ENCODE measurements around the gene XRN1.

The XRN1 gene

GRCh38 chr3:142281474-142281873 lies 166.4 kb downstream of the XRN1 start:
- DNase-seq (ENCODE audit: extremely low read depth, low read depth), result no peak
- no peak overlapping the region for H3K4me3 ChIP-seq (replicated peaks; ENCODE audit: low read depth, low read length)
- TF ChIP-seq CTCF (IDR thresholded peaks at IDR 0.05; ENCODE audit: low read depth, low read length, missing control alignments), result no peak

- H3K4me3 ChIP-seq (replicated peaks; ENCODE audit: low read depth, low read length), result no peak overlapping the region
- peak; percentile 51 for TF ChIP-seq CTCF (IDR thresholded peaks at IDR 0.05; ENCODE audit: low read depth, low read length, missing control alignments)
- peak; percentile 87 for DNase-seq (ENCODE audit: extremely low read depth, low read depth)
Measured at GRCh38 chr3:142279965-142280590, 167.8 kb downstream of the XRN1 start.

- no peak for DNase-seq (ENCODE audit: extremely low read depth, low read depth)
- no peak for TF ChIP-seq CTCF (IDR thresholded peaks at IDR 0.05; ENCODE audit: low read depth, low read length, missing control alignments)
- no peak overlapping the region for H3K4me3 ChIP-seq (replicated peaks; ENCODE audit: low read depth, low read length)
Measured at GRCh38 chr3:142278451-142278850, 169.4 kb downstream of the XRN1 start.

GRCh38 chr3:142276781-142277180 lies 171.1 kb downstream of the XRN1 start:
- DNase-seq (ENCODE audit: extremely low read depth, low read depth), result no peak
- TF ChIP-seq CTCF (IDR thresholded peaks at IDR 0.05; ENCODE audit: low read depth, low read length, missing control alignments), result no peak
- H3K4me3 ChIP-seq (replicated peaks; ENCODE audit: low read depth, low read length), result no peak overlapping the region

GRCh38 chr3:142275856-142276255 lies 172.0 kb downstream of the XRN1 start:
- TF ChIP-seq CTCF (IDR thresholded peaks at IDR 0.05; ENCODE audit: low read depth, low read length, missing control alignments), result no peak
- no peak overlapping the region for H3K4me3 ChIP-seq (replicated peaks; ENCODE audit: low read depth, low read length)
- no peak for DNase-seq (ENCODE audit: extremely low read depth, low read depth)

- no peak for TF ChIP-seq CTCF (IDR thresholded peaks at IDR 0.05; ENCODE audit: low read depth, low read length, missing control alignments)
- DNase-seq (ENCODE audit: extremely low read depth, low read depth), result no peak
- no peak overlapping the region for H3K4me3 ChIP-seq (replicated peaks; ENCODE audit: low read depth, low read length)
Measured at GRCh38 chr3:142274908-142275307, 172.9 kb downstream of the XRN1 start.

- no peak overlapping the region for H3K4me3 ChIP-seq (replicated peaks; ENCODE audit: low read depth, low read length)
- no peak for TF ChIP-seq CTCF (IDR thresholded peaks at IDR 0.05; ENCODE audit: low read depth, low read length, missing control alignments)
- no peak for DNase-seq (ENCODE audit: extremely low read depth, low read depth)
Measured at GRCh38 chr3:142273501-142273900, 174.3 kb downstream of the XRN1 start.

Data from HFF-Myc (cell line).